ENCODE data around the gene UNC13D. TPM values are rescaled to one million over a fixed set of nuclear protein-coding genes. Genes with fewer than 3 reads are reported as not detected.
A peak's percentile ranks its signal among the peaks of the same experiment; 100 is the strongest.
"Not testable (repeated sequence)": the region's sequence is repeated elsewhere in the genome, so short reads cannot be mapped to it uniquely, and the experiment has no call there.

UNC13D gene
- polyA plus RNA-seq, 1 donor, result 5.4 TPM

- no peak for DNase-seq
Observed at GRCh38 chr17:75875182-75875939, 31.2 kb upstream of the UNC13D start.

GRCh38 chr17:75874323-75875181 is 30.3 kb upstream of the UNC13D start:
- no peak for DNase-seq

- DNase-seq, result no peak
Observed at GRCh38 chr17:75873587-75874322, 29.6 kb upstream of the UNC13D start.

GRCh38 chr17:75872434-75873351 is 28.5 kb upstream of the UNC13D start:
- DNase-seq, result no peak

- DNase-seq, result not testable (repeated sequence)
Observed at GRCh38 chr17:75870228-75870627, 26.0 kb upstream of the UNC13D start.

GRCh38 chr17:75869282-75870141 is 25.3 kb upstream of the UNC13D start:
- no peak for DNase-seq

GRCh38 chr17:75868730-75869281 is 24.6 kb upstream of the UNC13D start:
- DNase-seq, result not testable (repeated sequence)

- not testable (repeated sequence) for DNase-seq
Observed at GRCh38 chr17:75865404-75866188, 21.4 kb upstream of the UNC13D start.

GRCh38 chr17:75864887-75865286 is 20.7 kb upstream of the UNC13D start:
- DNase-seq, result not testable (repeated sequence)

GRCh38 chr17:75864448-75864871 is 20.3 kb upstream of the UNC13D start:
- DNase-seq, result peak; percentile 79

GRCh38 chr17:75861927-75862317 is 17.7 kb upstream of the UNC13D start:
- DNase-seq, result no peak

GRCh38 chr17:75859358-75859757 is 15.2 kb upstream of the UNC13D start:
- not testable (repeated sequence) for DNase-seq

GRCh38 chr17:75856062-75856756 is 12.0 kb upstream of the UNC13D start:
- no peak for DNase-seq

GRCh38 chr17:75855310-75856061 is 11.3 kb upstream of the UNC13D start, which contains the start of gene WBP2:
TSS of gene WBP2 (minus strand) at chr17:75855335. CDS start at chr17:75855297, 38 bp downstream.
- peak; percentile 100 for DNase-seq

- no peak for DNase-seq
Observed at GRCh38 chr17:75854881-75855309, 10.7 kb upstream of the UNC13D start.

- no peak for DNase-seq
Observed at GRCh38 chr17:75854101-75854748, 10.0 kb upstream of the UNC13D start.

GRCh38 chr17:75853433-75853832 is 9.2 kb upstream of the UNC13D start:
- no peak for DNase-seq
